ENCODE results near the gene PABPN1L.

The PABPN1L gene

GRCh38 chr16:88846088-88846487 lies 20.4 kb downstream of the PABPN1L start:
- DNase-seq, result no peak

DNA sequence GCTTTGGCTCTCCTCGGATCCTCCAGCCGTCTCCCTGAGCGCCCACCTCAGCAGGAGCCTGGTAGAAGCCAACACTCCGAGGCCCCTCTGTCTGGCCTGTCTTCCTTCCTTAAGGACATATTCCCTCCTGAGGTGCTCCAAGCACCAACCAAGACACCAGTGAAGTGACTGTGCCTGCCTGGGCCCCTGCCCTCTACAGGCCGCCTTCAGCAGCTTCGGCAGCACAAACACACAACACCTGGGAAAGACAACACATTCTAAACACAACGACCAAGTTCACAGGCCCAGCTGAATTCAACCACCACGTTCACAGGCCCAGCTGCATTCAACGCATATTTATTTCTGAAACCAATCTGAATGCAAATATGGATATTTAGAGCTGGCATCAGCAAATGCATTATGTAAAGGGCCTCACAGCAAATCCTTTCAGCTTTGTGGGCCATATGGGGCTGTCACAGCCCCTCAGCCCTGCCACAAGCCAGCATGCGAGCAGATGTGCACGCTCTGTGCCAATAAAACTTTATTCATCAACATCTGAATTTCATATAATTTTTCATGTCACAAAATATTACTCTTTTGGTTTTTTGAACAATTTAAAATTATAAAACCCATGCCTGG lies 21.9 kb downstream of the PABPN1L start:
- no peak for DNase-seq

DNA sequence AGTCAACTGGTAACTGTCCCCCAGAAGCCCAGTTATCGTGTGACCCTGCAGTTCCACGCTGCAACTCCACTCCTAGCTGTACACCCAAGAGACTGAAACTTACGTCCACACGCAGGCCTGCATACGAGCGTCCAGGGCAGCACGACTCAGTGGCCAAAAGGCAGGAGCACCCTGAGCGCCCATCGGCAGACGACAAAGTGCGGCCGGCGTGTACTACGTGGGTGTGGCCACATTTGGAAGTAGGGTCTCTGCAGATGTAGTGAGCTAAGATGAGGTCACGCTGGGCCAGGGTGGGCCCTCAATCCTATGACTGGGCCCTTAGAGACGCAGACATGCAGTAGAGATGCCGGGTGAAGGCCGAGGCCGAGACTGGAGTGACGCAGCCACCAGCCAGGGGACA lies 23.2 kb downstream of the PABPN1L start:
- DNase-seq, result no peak

DNA sequence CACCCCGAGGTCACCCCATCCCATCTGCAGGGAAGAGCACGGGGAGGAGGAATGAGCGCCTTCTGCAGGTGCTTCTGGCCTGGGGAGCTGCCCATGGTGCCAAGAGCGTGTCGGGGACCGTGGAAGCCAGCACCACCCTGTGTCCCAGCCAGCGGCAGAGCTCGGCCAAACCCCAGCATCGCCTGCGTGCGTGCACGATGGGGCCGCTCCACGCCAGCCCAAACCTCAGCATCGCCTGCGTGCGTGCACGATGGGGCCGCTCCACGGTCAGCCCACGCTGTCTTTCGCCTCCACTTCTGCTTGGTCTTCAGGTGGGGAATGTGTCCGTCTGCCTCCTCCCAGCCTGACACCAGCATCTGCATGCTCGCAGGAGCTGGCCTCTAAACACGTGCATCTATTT lies 23.7 kb downstream of the PABPN1L start:
- DNase-seq, result no peak

DNA sequence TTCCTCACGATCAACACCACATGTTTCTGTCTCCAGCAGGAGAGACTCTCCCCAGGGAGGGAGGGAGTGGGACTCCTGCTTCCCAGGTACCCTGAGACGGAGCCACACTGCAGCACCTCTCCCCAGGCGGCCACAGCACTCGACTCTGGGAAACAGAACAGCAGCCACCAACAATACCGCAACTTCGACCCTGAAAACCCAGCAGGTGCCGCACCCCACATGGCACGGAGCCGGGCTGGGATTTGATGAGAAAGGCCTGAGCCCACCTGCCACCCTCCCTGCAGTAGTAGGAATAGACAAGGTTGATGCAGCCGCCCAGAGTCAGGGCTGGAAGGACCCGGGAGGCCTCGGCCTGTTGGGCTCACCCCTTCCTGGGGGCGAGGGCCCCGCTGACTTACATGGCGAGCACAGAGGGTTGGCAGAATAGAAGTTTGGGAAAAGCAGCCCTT lies 24.1 kb downstream of the PABPN1L start:
- no peak for DNase-seq

DNA sequence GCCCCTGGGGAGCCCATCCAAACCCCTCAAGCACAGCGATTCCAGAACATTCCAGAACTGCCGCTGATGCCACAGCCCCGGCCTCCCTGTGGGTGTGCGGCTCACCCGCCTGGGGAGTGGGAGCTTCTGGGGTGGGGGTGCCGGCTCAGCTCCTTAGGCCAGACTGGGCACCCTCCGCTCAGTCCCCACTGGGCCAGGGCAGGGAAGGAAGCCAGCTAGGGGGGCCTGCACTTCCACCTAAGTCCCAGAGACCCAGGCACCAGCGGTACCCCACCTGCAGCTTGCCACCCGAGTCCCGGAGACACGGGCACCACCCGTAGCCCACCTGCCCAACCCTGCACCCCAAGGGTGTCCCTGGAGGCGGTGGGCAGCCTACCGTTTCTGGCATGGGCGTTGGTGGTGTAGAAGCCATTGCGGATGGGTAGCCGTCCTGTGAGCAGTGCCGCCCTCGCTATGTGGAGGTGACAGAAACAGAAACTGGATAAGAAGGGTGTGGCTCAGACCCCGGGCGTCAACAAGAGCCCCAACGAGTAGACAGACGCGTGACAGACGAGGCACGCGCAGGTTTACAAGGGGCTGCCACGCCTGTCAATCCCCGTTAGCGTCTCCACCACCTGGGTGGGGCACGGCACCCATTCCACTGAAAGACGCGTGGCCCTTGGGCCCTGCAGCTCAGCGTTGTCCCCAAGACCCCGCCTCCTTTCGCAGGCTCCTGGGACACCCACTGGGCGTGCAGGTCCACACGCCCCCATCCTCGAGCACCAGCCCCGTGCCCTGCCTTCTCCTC lies 24.7 kb downstream of the PABPN1L start:
- DNase-seq, result no peak

- DNase-seq, result no peak
These were observed 25.8 kb downstream of the PABPN1L start for GRCh38 chr16:88840600-88841215.

- no peak for DNase-seq
These were observed 26.5 kb downstream of the PABPN1L start for GRCh38 chr16:88839745-88840599.

DNA sequence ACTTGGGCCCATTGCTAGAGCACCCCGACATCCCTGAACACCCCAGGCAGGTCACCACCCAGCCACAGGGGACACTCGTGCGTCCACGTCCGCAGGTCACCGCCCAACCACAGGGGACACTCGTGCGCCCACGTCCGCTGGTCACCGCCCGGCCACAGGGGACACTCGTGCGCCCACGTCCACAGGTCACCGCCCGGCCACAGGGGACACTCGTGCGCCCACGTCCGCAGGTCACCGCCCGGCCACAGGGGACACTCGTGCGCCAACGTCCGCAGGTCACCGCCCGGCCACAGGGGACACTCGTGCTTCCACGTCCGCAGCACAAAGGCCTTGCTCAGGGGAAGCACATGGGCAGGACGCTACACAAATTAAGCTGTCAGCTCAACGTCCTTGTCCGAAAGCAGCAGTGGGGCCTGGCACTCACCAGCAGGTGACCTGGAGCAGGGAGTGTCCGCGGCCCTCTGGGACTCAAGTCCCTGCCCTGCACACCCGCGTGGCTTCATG lies 27.4 kb downstream of the PABPN1L start:
- no peak for DNase-seq

- no peak for DNase-seq
These were observed 27.9 kb downstream of the PABPN1L start for GRCh38 chr16:88838566-88838965.

DNA sequence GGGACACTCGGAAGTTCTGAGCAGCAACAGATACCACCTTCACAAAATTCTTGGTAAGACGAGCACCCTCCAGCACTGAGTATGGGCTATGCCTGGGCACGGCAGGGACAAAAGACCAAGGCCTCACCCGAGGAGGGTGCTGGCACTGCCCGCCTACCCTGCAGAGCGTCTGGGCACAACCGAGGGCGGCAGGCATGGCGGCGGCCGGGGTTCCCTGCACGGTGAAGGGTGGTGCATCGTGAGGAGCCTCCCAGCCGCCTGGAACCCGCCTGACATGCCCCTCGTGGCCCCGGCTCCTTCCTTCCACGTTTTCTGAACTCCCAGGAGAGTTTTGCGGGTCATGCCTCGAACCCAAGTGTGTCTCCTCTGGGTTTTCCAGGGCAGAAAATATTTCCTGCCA lies 28.7 kb downstream of the PABPN1L start:
- no peak for DNase-seq

GRCh38 chr16:88836791-88837190 lies 29.7 kb downstream of the PABPN1L start:
- no peak for DNase-seq

DNA sequence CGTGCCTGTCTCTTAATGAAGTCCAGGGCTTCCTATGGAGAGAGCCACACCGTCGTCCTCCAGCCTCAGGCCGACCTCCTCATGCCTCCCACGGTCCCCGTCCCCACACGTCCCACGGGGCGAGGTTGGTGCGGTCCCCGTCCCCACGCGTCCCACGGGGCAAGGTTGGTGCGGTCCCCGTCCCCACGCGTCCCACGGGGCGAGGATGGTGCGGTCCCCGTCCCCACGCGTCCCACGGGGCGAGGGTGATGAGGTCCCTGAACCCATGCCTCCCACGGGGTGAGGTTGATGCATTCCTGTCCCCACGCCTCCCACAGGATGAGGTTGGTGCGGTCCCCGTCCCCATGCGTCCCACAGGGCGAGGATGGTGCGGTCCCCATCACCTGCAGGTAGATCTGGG lies 30.6 kb downstream of the PABPN1L start:
- DNase-seq, result no peak

DNA sequence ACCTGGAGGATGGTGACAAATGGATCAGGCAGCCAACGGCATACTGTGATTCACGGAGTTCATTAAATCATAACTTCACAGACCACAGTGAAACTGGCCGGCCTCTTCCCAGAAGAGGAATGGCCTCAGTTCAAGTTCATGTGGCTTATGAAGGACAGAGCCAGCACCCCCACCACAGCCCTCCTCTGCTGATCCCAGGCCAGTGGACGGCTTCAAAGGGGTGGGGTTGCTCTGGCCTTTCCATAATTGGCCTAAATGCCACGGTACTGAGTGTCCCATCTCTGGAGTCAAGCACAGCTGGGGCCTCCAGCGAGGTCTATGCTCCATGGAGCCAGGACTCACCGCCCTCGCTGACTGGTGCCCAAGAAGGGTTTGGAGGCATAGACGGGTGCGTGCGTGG lies 31.1 kb downstream of the PABPN1L start:
- no peak for DNase-seq

- DNase-seq, result no peak
These were observed 31.8 kb downstream of the PABPN1L start for GRCh38 chr16:88834670-88835069.

DNA sequence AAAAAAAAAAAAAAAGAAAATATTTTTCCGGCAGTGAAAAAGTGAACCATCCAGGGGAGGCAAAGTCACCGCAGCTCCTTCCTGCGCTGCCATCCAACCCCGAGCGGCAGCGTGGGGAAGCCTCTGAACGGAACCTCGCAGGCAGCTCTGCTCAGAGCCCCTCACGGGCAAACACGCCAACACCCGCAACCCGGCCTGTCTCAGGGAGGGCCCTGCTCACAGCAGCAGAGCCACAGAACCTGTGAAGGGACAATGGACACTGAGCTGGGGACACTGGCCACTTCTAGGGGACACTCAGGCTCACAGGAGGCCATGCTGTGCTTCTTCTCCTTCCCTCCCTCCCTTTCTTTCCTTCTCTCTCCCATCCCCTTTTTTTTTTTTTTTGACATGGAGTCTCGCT lies 33.4 kb downstream of the PABPN1L start:
- no peak for DNase-seq

DNA sequence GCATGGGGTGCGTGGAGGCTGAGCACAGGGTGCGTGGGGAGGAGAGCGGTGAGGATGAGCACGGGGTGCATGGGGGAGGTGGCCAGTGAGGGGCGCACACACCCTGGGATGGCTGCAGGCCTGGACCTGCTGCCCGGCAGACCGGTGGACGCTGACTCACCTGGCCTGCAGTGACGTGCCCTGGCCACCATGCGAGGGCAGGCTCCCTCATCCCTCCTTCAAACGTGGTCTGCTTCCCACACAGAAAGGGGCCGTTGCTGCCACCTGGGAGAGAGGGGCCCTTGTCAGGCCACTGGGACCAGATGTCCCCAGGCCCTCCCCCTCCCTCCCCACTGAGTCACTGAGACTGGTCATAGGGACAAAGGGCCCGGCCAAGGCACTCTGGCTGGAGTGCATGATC lies 34.6 kb downstream of the PABPN1L start:
- DNase-seq, result no peak

GRCh38 chr16:88830783-88831182 lies 35.7 kb downstream of the PABPN1L start:
- DNase-seq, result no peak

DNA sequence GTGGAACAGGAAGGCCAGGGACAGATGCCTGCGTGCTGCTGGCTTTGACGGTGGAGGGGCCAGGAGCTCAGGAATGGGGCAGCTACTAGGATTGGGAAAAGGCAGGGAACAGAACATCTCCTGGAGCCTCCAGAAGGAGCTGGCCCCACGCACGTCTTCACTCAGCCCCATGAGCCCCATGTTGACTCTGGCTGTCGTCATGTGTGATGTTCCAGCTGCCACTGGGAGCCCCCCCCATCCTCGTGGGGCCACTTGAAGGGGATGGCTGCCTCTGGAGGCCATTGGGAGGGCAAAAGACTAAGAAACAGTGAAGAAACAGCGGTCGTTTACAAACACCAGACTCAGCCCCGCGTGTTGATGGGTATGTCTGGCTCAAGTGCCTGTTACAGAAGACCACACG lies 36.2 kb downstream of the PABPN1L start:
- DNase-seq, result no peak

GRCh38 chr16:88828711-88829110 lies 37.7 kb downstream of the PABPN1L start:
- no peak for DNase-seq

- DNase-seq, result no peak
These were observed 38.7 kb downstream of the PABPN1L start for GRCh38 chr16:88827727-88828126.

GRCh38 chr16:88826070-88826840 lies 40.2 kb downstream of the PABPN1L start:
- no peak for DNase-seq
